ENCODE measurements around the gene TAS2R19. TPM values are rescaled to one million over a fixed set of nuclear protein-coding genes. Genes with fewer than 3 reads are reported as not detected.
"Not testable (repeated sequence)": the region's sequence is repeated elsewhere in the genome, so short reads cannot be mapped to it uniquely, and the experiment has no call there.

The TAS2R19 gene
- total RNA-seq, 4 donors from 2014 or later: 7.0 to 12.0 (median 10.0) TPM

DNA sequence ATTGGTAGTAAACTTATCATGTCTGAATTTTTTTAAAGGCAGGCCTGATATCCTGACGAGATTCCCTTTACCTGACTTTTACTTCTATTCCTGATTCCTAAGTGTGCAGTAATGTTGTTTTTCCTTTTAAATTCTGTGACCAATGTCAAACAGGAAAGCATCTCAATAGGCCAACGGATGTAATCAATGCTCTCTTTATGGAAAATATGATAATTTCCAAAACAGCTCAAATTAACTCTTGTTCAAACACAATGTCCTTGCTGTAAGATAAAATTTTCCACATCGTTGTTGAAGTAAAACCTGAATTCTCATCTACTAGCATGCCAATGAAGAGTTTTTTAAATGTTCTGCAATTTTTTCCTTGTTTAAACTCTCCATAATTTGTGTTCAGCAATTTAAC is 16.8 kb upstream of the TAS2R19 start:
- H3K27me3 ChIP-seq: no peaks in the 10 kb centered on the region
- DNase-seq: no peak
- H3K9me3 ChIP-seq: no peaks in the 10 kb centered on the region
- no peak for TF ChIP-seq POLR2A (IDR thresholded peaks at IDR 0.05)
- TF ChIP-seq, protein P1, sequence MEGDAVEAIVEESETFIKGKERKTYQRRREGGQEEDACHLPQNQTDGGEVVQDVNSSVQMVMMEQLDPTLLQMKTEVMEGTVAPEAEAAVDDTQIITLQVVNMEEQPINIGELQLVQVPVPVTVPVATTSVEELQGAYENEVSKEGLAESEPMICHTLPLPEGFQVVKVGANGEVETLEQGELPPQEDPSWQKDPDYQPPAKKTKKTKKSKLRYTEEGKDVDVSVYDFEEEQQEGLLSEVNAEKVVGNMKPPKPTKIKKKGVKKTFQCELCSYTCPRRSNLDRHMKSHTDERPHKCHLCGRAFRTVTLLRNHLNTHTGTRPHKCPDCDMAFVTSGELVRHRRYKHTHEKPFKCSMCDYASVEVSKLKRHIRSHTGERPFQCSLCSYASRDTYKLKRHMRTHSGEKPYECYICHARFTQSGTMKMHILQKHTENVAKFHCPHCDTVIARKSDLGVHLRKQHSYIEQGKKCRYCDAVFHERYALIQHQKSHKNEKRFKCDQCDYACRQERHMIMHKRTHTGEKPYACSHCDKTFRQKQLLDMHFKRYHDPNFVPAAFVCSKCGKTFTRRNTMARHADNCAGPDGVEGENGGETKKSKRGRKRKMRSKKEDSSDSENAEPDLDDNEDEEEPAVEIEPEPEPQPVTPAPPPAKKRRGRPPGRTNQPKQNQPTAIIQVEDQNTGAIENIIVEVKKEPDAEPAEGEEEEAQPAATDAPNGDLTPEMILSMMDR (IDR thresholded peaks at IDR 0.05): no peak
- 66 to 67% methylated on average over 3 of the region's 3 CpGs for WGBS, 2 donors
- H3K4me3 ChIP-seq (replicated peaks in 1 of 3): no peak overlapping the region
- H3K27ac ChIP-seq: no peak overlapping the region
- no peaks in the 10 kb centered on the region for H3K4me1 ChIP-seq
- intact Hi-C loops (cut with DNase I): no loop called here
- H3K36me3 ChIP-seq: no peaks in the 10 kb centered on the region

DNA sequence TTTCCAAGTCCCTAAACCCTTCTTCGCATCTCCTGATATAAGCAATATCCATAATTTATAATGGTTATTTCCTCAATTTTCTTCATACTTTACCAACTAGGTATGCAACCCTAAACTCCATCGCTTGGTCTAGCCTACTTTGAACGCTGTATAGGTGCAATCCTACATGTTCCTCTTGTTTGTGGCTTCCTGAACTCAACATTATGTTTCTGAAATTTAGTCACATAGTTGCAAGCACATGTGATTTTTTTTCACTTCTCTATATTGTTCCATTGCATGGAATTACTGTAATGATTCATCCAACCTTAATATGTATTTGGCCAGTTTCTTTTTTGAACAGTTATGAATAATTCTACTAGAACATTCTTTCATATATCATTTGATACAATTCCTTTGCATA is 11.5 kb upstream of the TAS2R19 start:
- H3K4me3 ChIP-seq (replicated peaks in 1 of 3); DNase-seq; H3K9me3 ChIP-seq; intact Hi-C loops (cut with DNase I); H3K36me3 ChIP-seq; H3K27me3 ChIP-seq; H3K4me1 ChIP-seq; H3K27ac ChIP-seq: not testable (repeated sequence)
- 97 to 100% methylated on average over 1 of the region's 3 CpGs for WGBS, 2 donors

DNA sequence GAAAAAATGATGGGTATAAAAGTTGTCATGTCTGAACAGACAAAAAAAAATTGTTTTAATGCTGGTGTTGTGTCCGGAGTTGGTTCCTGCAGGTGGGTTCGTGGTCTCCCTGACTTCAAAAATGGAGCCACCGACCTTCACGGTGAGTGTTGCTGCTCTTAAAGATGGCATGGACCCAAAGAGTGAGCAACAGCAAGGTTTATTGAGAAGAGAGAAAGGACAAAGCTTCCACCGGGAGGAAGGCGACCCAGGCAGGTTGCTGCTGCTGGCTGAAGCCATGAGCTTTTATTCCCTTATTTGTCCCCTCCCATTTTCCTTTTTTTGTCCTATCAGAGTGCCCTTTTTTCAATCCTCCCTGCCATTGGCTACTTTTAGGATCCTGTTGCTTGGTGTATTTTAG is 8.9 kb upstream of the TAS2R19 start, which contains the start of gene TAS2R31:
Gene TAS2R31 (minus strand): TSS at position 101 of the 400 bp plus-strand sequence. CDS start 72 bp downstream, at position 29.
- H3K4me1 ChIP-seq: no peaks in the 10 kb centered on the region
- no peaks in the 10 kb centered on the region for H3K27me3 ChIP-seq
- TF ChIP-seq, protein P1 (IDR thresholded peaks at IDR 0.05): no peak
- TF ChIP-seq POLR2A (IDR thresholded peaks at IDR 0.05): no peak
- no peak within 1 kb of the TSS for H3K27ac ChIP-seq
- no peak within 1 kb of the TSS for H3K4me3 ChIP-seq (replicated peaks in 1 of 3)
- no peaks in the 10 kb centered on the region for H3K9me3 ChIP-seq
- WGBS, 2 donors: 93 to 94% methylated on average over 6 of the region's 6 CpGs
- intact Hi-C loops (cut with DNase I): no loop called here
- no peak for DNase-seq
- no peaks in the 10 kb centered on the region for H3K36me3 ChIP-seq

DNA sequence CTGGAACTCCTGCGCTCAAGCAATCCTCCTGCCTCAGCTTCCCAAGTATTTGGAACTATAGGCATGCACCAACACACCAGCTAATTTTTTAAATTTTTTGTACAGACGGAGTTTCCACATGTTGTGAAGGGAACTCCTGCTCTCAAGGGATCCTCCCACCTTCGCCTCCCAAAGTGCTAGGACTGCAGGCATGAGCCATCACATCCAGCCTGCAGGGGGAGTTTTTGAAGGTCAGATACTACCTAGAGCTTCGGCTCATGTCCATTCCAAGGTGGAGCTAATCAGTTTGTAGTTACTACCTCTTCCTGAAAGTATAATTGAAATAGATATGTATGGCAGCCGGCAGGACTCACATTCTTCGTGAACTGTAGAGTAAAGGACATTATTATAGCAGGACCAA is 3.7 kb upstream of the TAS2R19 start:
- no peak for TF ChIP-seq POLR2A (IDR thresholded peaks at IDR 0.05)
- H3K4me3 ChIP-seq (replicated peaks in 1 of 3): no peak overlapping the region
- DNase-seq: no peak
- no peaks in the 10 kb centered on the region for H3K36me3 ChIP-seq
- no peaks in the 10 kb centered on the region for H3K4me1 ChIP-seq
- no peaks in the 10 kb centered on the region for H3K9me3 ChIP-seq
- 91 to 94% methylated on average over 6 of the region's 6 CpGs for WGBS, 2 donors
- no peak overlapping the region for H3K27ac ChIP-seq
- no peaks in the 10 kb centered on the region for H3K27me3 ChIP-seq
- intact Hi-C loops (cut with DNase I): no loop called here

DNA sequence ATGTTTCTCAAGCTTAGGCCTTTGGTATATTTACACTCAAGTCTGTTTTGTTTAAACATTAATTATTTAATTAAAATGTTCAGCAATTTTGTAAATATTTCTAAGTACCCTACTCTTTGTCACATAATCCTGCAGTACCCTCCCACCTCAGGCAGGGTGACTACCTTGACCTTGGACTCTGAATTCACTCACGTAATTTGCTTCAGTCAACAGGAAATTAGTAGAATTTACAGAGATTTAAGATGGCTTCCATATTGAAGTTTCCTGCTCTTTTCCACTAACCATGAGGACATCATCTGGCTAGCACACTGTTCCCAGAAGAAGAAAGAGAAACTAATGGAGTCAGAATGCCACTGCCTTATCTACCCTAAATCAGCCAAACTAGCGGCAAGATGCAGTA is 967 bp upstream of the TAS2R19 start:
- H3K27me3 ChIP-seq: no peaks in the 10 kb centered on the region
- no peak overlapping the region for H3K4me3 ChIP-seq (replicated peaks in 1 of 3)
- intact Hi-C loops (cut with DNase I): no loop called here
- no peak for TF ChIP-seq POLR2A (IDR thresholded peaks at IDR 0.05)
- TF ChIP-seq, protein P1 (IDR thresholded peaks at IDR 0.05): no peak
- no peaks in the 10 kb centered on the region for H3K36me3 ChIP-seq
- no peaks in the 10 kb centered on the region for H3K9me3 ChIP-seq
- no peaks in the 10 kb centered on the region for H3K4me1 ChIP-seq
- H3K27ac ChIP-seq: no peak overlapping the region
- DNase-seq: no peak
- WGBS, 2 donors: 95 to 97% methylated on average over 2 of the region's 2 CpGs

DNA sequence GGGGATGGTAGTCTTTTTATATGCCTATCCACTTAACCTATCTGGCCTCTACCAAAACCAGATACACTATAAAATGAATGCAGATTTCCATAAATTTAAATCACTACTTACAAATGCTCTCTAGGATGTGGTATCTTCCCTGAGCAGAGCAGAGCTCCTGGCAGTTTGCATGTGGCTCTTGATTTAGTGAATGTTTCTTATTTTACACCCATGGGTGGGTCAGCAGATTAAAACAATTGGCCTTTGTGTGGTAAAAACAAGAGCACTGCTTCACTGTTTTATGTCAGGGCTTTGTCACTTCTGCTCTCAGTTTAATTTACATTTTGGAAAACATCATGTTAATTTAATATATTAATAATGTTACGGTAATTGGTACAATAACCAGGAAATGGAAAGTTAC is 5.5 kb downstream of the TAS2R19 start:
- H3K4me3 ChIP-seq (replicated peaks in 1 of 3): no peak overlapping the region
- no peaks in the 10 kb centered on the region for H3K9me3 ChIP-seq
- no peak overlapping the region for H3K27ac ChIP-seq
- intact Hi-C loops (cut with DNase I): no loop called here
- H3K36me3 ChIP-seq: no peaks in the 10 kb centered on the region
- TF ChIP-seq, protein P1 (IDR thresholded peaks at IDR 0.05): no peak
- no peak for TF ChIP-seq POLR2A (IDR thresholded peaks at IDR 0.05)
- WGBS, 2 donors: 94 to 95% methylated on average over 1 of the region's 1 CpG
- no peak for DNase-seq
- no peaks in the 10 kb centered on the region for H3K27me3 ChIP-seq
- no peaks in the 10 kb centered on the region for H3K4me1 ChIP-seq

Data from thyroid gland (tissue), 4 donors.